T-helper 1 cell treated with Interleukin-12 subunit alpha and Interleukin-12 subunit beta and Interleukin-4 antibody, amounts not matched to agents 30 μg/mL and 1 μg/mL, for 36 hours (primary cell): ENCODE data around the gene MTA3.

ENCODE experiments used
- H3K27ac Mint-ChIP-seq: one replicate; pipeline ENCODE4 v1.8.0; 2021; ENCODE audit warnings: mild to moderate bottlenecking, mixed read lengths
- H3K27me3 Mint-ChIP-seq: one replicate; pipeline ENCODE4 v1.8.0; 2021; ENCODE audit warnings: low read depth, mixed read lengths
- H3K36me3 Mint-ChIP-seq: one replicate; pipeline ENCODE4 v1.8.0; 2021; ENCODE audit warnings: low read depth, mixed read lengths
- H3K4me1 Mint-ChIP-seq: one replicate; pipeline ENCODE4 v1.8.0; 2021; ENCODE audit warnings: low read depth, mixed read lengths
- H3K4me3 Mint-ChIP-seq: one replicate; pipeline ENCODE4 v1.8.0; 2021; ENCODE audit warnings: mild to moderate bottlenecking, moderate library complexity, mixed read lengths
- H3K9me3 Mint-ChIP-seq: one replicate; pipeline ENCODE4 v1.8.0; 2021; ENCODE audit warnings: mixed read lengths

The MTA3 gene

DNA sequence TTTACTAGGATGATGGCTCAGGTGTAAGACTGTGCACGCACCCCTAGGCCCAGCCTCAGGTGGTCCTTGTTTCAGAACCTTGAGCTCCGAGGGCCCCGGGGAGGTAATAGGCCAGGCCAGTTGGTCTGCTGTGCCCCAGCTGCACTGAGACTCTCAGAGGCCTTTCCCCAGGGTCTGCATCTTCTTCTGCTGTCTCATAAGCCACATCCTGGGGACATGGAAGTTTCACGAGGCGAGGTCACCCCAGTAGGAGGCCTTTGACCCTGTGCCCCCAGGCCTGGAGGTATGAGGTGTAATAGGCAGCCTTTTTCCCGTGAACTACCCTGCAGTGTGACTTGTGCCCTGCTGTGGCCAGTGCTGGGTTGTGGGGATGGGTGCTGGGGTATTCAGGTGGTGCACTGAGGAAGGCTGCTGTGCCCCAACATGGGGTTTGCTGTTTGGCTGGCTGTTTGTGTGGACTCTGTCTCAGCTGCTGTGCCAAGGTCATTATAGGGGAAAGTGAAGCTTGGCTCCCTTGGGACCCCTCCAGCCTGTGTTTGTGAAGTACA, 188.6 kb downstream of the MTA3 start:
- Mint-ChIP-seq H3K27ac (no peak overlapping the region), H3K36me3 (no peaks in the 10 kb centered on the region), H3K4me1 (no peaks in the 10 kb centered on the region), H3K27me3 (no peaks in the 10 kb centered on the region), H3K9me3 (no peaks in the 10 kb centered on the region), H3K4me3 (no peak overlapping the region)

DNA sequence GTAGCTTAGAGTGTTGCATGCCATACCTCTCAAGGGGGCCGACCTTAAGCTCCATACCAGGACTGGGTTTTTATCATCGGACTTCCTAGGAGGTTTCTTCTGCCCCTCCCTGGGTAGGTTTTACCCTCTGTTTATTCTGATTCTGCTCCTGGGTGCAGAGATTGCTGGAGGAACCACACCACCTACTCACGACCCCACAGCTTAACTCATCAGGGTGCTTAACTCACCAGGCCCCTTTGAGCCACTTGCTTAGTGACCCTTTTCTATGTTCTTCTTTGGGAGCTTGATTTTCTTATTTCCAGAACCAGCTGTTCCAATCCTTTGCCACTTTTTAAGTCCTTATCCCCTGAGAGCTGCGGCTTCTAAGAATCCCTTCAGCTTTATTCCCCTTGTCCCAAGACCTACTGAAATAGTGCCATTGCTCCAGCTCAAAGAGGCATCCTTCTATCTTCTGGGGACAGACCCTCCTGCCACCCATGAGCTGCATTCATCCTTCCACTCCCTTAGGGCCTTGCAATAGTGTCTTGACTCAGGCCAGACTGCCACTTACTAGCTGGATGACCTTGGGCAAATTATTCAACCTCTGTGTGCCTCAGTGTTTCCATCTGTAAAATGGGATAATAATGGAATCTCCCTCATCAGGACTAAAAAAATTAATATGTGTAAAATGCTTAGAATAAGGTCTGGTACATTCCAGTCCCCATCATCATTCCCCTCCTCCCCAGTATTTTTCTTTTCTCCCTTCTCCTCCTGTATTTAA, 189.7 kb downstream of the MTA3 start:
- no peaks in the 10 kb centered on the region for H3K9me3 Mint-ChIP-seq
- H3K27ac Mint-ChIP-seq: no peak overlapping the region
- H3K4me1 Mint-ChIP-seq: no peaks in the 10 kb centered on the region
- no peak overlapping the region for H3K4me3 Mint-ChIP-seq
- H3K36me3 Mint-ChIP-seq: no peaks in the 10 kb centered on the region
- H3K27me3 Mint-ChIP-seq: no peaks in the 10 kb centered on the region

DNA sequence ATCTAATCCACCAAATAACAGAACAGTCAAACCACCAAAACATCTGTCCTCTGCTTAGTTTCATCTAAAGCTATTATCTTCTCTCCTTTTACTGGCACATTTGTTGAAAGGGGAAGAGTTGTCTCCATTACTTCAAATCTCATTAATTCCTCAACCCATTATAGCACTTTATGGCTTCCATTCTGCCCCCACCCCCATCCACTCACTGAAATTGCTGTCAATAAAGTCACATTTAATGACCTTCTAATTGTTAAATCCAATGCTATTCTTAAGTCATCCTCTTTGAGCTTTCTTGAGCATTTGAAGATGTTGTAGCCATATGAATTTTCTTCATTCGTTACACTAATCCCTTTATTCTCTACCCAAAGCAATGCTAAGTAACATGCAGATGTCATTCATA, 190.3 kb downstream of the MTA3 start:
- no peaks in the 10 kb centered on the region for H3K9me3 Mint-ChIP-seq
- H3K27me3 Mint-ChIP-seq: no peaks in the 10 kb centered on the region
- H3K4me3 Mint-ChIP-seq: no peak overlapping the region
- no peaks in the 10 kb centered on the region for H3K4me1 Mint-ChIP-seq
- H3K36me3 Mint-ChIP-seq: no peaks in the 10 kb centered on the region
- no peak overlapping the region for H3K27ac Mint-ChIP-seq

DNA sequence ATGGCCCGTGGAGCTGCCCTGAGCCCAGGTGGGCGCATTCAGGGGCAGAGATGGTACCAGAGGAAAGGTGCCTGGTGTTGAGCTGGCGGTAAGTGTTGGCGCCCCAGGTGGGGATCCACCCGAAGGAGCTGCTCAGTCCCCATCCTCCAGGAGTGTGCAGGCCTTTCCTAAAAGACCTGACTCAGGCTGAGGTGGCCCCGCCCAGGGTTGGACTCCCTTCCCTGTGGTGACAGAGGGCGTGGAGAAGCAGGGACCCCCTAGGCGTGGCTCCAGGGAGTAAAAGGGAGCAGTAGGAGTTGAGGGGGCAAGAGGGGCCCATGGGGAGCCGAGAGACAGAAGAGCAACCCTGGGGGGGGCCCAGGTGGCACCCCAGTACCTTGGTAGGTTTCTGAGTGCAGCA, 193.1 kb downstream of the MTA3 start:
- Mint-ChIP-seq H3K27ac (no peak overlapping the region), H3K36me3 (no peaks in the 10 kb centered on the region), H3K27me3 (no peaks in the 10 kb centered on the region), H3K4me3 (no peak overlapping the region), H3K4me1 (no peaks in the 10 kb centered on the region), H3K9me3 (no peaks in the 10 kb centered on the region)

DNA sequence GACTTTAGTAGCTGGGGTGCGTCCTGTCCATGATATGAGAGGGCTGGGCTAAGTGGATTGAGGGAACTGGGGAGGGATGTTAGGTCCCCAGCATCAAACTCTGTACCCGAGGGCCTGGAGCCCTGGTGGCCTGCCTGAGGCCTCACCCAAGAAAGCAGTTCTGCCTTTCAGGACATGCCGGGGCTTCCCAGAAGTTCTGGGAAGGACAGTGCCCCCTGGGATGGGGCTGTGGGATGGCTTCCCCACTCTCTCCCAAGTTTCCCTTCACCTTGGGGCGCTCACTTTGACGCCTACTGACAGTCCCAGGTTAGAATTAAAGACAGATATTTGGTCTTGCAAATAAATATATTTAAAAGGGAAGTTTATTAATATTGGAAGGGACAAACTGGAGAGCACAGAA, 193.7 kb downstream of the MTA3 start:
- H3K27ac Mint-ChIP-seq: no peak overlapping the region
- no peak overlapping the region for H3K4me3 Mint-ChIP-seq

DNA sequence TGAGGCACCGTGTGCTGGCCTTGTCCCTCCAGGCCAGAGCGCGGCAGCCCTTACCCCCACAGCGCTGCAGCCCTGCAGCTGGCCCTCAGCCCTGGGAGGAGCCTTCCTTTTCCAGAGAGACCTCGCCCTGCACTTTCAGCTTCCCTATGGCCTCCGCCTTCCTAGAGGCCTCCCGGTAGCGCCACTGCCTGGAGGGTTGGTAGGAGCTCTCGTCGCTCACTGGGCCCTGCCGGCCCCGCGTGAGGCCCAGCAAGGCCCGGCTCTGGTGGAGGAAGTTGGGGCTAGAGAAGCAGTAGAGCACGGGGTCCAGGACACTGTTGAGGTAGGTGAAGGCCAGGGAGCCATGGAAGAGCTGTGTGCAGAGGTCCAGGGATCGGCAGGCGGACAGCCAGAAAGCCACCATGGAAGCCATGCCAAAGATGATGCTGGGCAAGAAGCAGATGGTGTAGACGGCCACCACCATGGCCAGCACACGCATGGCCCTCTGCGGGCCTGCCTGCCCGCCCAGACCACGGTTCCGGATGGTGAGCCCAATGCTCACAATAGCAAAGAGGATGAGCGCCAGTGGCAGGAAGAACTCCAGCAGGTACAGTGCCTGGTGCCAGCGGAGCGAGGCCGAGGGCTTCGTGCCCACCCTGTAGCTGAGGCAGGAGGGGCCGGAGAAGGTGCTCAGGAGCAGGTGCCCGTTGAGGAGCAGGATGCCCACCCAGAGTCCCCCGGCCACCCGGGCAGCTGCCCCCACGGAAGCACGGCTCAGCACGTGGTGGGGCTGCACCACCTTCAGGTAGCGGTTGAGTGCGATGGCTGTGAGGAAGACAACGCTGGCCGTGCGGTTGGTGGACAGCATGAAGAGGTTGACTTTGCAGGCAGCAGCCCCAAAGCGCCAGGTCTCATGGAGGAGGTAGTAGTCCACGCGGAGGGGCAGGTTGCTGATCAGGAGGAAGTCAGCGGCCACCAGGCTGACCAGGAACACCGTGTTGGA, 194.7 kb downstream of the MTA3 start:
- Mint-ChIP-seq H3K4me3 (no peak overlapping the region), H3K36me3 (no peaks in the 10 kb centered on the region), H3K27ac (no peak overlapping the region), H3K27me3 (no peaks in the 10 kb centered on the region), H3K4me1 (no peaks in the 10 kb centered on the region), H3K9me3 (no peaks in the 10 kb centered on the region)

More for the DNA sequence above, 193.7 kb downstream of the MTA3 start:
- Mint-ChIP-seq H3K4me1 (no peaks in the 10 kb centered on the region), H3K9me3 (no peaks in the 10 kb centered on the region), H3K27me3 (no peaks in the 10 kb centered on the region), H3K36me3 (no peaks in the 10 kb centered on the region)

DNA sequence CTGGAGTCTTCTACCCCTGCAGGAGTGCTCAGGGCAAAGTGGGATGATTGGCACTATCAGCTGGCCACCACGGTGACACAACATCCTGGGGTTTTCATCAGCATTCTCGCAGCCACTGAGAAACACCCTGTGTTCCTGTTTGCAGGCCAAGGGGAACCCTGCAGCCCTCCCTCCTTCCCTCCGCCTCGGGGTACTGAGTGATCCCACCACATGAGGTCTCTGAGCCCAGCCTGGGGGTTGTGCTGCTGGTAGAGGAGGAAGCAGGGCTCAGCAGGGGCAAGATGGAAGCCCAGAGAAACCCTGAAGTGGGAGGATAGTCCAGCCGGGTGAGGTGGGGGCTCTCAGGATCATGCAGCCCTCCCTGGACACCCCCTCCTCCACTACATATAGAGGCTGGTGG, 195.7 kb downstream of the MTA3 start, which contains the start of gene OXER1:
Gene OXER1 (minus strand): TSS at position 40 of the 400 bp plus-strand sequence. CDS start 73 bp downstream, outside the sequence.
- no peaks in the 10 kb centered on the region for H3K9me3 Mint-ChIP-seq
- H3K36me3 Mint-ChIP-seq: no peaks in the 10 kb centered on the region
- H3K4me1 Mint-ChIP-seq: no peaks in the 10 kb centered on the region
- H3K4me3 Mint-ChIP-seq: no peak within 1 kb of the TSS
- no peaks in the 10 kb centered on the region for H3K27me3 Mint-ChIP-seq
- H3K27ac Mint-ChIP-seq: no peak within 1 kb of the TSS

DNA sequence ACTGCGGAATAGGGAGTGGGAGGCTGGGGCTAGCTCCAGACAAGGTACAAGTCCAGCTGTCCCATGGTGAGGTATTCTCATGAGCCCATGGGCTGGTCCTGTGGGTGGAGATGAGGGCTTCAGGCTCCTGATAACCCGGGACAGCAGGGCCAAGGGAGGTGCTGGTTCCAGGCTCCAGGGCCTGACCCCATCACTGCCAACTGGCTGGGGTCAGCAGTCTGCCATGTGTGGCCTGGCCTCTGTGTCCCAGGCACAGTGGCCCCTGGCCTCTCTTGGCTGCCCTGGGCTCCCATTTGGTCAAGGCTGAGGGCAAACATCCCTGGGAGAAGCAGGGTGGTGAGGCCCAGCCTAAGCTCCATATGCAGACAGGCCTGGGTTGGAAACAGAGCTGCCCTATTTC, 196.5 kb downstream of the MTA3 start:
- no peaks in the 10 kb centered on the region for H3K27me3 Mint-ChIP-seq
- H3K36me3 Mint-ChIP-seq: no peaks in the 10 kb centered on the region
- H3K4me1 Mint-ChIP-seq: no peaks in the 10 kb centered on the region
- no peak overlapping the region for H3K4me3 Mint-ChIP-seq
- H3K27ac Mint-ChIP-seq: no peak overlapping the region
- no peaks in the 10 kb centered on the region for H3K9me3 Mint-ChIP-seq

DNA sequence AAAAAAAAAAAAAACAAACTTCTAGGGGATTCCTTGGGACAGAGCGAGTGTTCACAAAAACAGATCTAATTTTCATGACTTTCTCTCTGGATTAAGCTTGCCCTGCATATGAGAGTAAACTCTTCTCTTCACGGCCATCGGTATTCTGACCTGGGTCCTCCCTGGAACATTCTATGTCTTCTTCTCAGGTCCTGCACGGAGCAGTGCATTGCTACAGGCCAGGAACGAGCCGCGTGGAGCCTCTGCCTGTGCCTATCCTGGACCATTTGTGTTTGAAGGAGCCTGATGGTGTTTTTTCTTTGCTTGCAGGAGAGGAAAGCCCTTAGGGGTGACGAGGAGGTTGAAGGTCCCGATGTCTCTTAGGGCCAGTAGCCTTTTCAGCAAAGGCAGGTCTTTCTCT, 197.3 kb downstream of the MTA3 start:
- Mint-ChIP-seq H3K4me1 (no peaks in the 10 kb centered on the region), H3K9me3 (no peaks in the 10 kb centered on the region), H3K27ac (no peak overlapping the region), H3K4me3 (no peak overlapping the region), H3K27me3 (no peaks in the 10 kb centered on the region), H3K36me3 (no peaks in the 10 kb centered on the region)

DNA sequence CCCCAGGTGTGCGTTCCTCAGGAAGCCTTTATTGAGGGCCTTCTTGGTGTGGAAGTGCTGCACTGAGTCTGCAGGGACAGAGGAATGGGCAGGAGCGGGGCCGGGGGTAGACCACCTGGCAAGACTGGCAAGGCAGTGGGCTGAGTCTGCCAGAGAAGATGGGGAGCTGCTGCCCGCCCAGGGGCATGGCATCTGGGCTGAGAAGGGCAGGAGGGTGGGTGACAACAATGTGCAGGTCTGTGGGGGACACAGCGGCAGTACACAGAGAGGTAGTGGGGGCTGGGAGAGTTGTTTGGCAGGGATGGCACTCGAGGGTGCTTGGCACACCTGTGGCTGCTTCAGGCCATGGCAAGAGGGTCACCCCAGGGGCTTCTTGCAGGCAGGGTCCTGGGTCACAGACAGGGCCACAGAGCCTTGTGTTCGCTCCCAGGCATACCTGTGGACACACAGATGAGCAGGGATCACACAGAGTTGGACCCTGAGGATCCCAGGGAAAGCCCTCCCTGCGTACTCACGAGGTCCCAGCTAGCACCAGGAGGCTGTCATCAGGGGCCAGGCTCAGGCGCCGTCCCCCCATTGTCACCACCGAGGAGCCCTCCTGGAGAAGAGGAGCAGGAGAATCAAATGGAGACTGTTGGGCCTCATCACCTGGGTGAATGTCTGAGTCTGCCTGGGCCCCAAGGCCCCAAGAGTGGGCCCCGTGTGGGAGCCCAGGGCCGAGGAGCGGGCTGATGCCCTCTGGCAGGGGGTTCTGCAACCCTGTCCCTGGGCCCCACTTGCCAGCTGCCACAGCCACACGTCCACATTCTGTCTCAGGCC, 198.9 kb downstream of the MTA3 start:
- no peaks in the 10 kb centered on the region for H3K36me3 Mint-ChIP-seq
- H3K27me3 Mint-ChIP-seq: no peaks in the 10 kb centered on the region
- no peak overlapping the region for H3K4me3 Mint-ChIP-seq
- no peak overlapping the region for H3K27ac Mint-ChIP-seq
- no peaks in the 10 kb centered on the region for H3K4me1 Mint-ChIP-seq
- no peaks in the 10 kb centered on the region for H3K9me3 Mint-ChIP-seq

DNA sequence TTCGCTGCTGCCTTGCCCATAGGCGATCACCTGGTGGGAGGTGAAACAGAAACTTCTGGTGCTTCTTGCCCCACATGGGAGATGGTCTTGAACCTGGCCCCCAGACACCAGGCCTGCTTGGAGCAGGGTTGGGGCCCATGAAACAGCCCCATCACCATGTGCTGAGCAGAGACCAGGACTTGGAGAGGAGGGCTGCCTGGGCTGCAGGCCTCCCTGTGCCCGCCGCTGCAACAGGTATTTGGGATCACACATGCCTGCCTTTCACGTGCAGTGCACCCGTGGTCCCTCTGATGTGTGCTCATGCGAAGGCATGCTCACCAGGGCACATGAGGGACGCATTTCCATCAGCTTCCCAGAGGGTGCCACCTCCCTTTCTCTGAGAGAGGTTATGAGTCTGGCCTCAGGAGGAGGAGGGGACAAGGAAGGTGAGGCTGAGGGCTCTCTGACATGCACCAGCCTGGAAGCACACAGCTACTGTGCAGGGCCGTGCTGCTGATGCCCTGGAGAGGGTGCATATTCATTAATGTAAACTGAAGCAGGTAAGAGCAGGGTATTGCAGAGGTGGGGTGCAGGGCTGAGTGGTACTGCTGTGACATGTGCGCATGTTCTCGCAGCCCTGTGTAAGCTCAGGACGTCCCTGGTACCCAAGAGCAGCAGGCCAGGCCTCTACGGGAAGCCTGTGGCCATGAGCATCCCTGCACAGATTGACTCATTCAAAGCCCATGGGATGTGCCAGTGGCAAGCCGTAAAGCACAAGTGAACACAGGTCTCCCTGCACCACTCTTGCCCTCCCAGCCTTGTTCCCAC, 199.7 kb downstream of the MTA3 start:
- Mint-ChIP-seq H3K9me3 (no peaks in the 10 kb centered on the region), H3K36me3 (no peaks in the 10 kb centered on the region), H3K4me3 (no peak overlapping the region), H3K27me3 (no peaks in the 10 kb centered on the region), H3K4me1 (no peaks in the 10 kb centered on the region), H3K27ac (no peak overlapping the region)

DNA sequence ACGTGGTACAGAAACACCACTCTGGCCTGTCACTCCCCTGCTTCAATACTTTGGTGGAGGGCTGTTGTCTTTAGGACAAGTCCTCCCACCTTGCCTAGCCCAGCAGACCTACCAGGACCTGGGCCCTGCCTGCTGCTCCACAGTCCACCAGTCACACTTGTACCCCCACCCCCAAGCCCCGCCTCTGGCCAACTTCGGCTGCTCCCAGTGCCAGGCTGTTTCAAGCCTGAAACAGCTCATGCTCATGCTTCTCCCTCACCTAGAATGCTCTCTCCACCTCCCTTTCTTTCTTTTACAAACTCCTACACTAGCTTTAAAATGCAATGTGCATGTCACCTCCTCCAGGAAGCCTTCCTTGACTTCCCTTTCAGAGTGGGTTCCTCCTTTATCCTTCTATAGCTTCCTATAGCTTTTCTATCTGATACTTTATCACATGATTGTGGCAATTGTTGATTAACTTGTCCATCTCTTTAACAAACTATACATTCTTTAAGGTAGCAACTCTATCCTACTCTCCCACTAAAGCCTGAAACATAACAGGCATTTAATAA, 200.3 kb downstream of the MTA3 start:
- no peaks in the 10 kb centered on the region for H3K9me3 Mint-ChIP-seq
- no peaks in the 10 kb centered on the region for H3K36me3 Mint-ChIP-seq
- H3K27me3 Mint-ChIP-seq: no peaks in the 10 kb centered on the region
- no peak overlapping the region for H3K27ac Mint-ChIP-seq
- no peaks in the 10 kb centered on the region for H3K4me1 Mint-ChIP-seq
- no peak overlapping the region for H3K4me3 Mint-ChIP-seq

DNA sequence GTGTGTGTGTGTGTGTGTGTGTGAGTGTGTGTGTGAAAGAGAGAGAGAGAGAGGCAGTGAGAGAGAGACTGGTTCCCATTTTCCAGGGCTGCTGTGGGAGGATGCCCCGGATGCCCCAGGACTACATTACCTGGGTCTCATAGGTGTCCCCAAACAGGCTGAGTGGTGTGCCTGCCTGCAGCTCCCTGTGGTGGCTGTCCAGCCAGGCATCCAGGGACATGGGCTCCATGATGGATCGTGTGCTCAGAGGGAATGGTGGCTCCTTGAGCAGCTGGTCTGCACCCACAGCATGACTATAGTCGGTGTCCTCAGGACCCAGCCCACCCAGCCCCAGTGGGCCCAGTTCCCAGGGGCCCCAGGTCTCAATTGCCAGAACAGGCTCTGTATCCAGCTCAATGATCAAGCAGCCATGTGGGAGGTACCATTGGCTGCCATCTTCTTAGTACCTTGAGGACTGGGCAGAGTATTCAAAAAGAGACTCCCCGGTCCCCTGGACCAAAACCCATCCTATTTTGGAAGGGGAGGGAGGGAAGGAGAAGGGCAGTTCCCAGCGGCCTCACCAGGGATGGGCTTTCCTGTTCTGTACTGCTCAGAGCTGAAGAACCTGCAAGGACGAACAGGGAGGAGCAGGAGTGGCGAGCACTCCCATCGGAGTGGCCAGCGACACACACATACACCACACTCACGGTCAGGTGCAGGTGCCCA, 201.3 kb downstream of the MTA3 start:
- H3K36me3 Mint-ChIP-seq: no peaks in the 10 kb centered on the region
- no peaks in the 10 kb centered on the region for H3K4me1 Mint-ChIP-seq
- no peak overlapping the region for H3K27ac Mint-ChIP-seq
- H3K27me3 Mint-ChIP-seq: no peaks in the 10 kb centered on the region
- H3K9me3 Mint-ChIP-seq: no peaks in the 10 kb centered on the region
- H3K4me3 Mint-ChIP-seq: no peak overlapping the region
